ENCODE data around the gene SPATA2. TPM values are rescaled to one million over a fixed set of nuclear protein-coding genes. Genes with fewer than 3 reads are reported as not detected.
A peak's percentile ranks its signal among the peaks of the same experiment; 100 is the strongest.

The SPATA2 gene
- total and polyA plus RNA-seq, 2 of the 13 experiments (the other 11 are each of a cell fraction or from before 2014, with no cell fraction given) = 3.2 to 8.7 TPM

GRCh38 chr20:49904440-49905214, 10.7 kb downstream of the SPATA2 start (continued):
- TF ChIP-seq, protein P1, sequence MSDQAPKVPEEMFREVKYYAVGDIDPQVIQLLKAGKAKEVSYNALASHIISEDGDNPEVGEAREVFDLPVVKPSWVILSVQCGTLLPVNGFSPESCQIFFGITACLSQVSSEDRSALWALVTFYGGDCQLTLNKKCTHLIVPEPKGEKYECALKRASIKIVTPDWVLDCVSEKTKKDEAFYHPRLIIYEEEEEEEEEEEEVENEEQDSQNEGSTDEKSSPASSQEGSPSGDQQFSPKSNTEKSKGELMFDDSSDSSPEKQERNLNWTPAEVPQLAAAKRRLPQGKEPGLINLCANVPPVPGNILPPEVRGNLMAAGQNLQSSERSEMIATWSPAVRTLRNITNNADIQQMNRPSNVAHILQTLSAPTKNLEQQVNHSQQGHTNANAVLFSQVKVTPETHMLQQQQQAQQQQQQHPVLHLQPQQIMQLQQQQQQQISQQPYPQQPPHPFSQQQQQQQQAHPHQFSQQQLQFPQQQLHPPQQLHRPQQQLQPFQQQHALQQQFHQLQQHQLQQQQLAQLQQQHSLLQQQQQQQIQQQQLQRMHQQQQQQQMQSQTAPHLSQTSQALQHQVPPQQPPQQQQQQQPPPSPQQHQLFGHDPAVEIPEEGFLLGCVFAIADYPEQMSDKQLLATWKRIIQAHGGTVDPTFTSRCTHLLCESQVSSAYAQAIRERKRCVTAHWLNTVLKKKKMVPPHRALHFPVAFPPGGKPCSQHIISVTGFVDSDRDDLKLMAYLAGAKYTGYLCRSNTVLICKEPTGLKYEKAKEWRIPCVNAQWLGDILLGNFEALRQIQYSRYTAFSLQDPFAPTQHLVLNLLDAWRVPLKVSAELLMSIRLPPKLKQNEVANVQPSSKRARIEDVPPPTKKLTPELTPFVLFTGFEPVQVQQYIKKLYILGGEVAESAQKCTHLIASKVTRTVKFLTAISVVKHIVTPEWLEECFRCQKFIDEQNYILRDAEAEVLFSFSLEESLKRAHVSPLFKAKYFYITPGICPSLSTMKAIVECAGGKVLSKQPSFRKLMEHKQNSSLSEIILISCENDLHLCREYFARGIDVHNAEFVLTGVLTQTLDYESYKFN (CRISPR knock-in tag; conservative IDR thresholded peaks at IDR 0.05) = peak; percentile 88

- BruUV-seq (replicated peaks) = no TSS peak
- in situ Hi-C loops (cut with HindIII; ENCODE audit: extremely low pct_ligation_motif_present, low pct_unique_long_range_greater_than_20kb) = no loop called here
- Histone ChIP-seq H3K4me1 (ENCODE audit: insufficient read depth, low read length) (peaks cover 50% of the 10 kb centered on the region), H3K9ac (ENCODE audit: insufficient read depth, low read depth, low read length) (no peak overlapping the region), H2AFZ (ENCODE audit: low read length) (no peak overlapping the region), H3K27me3 (ENCODE audit: control insufficient read depth in 1 of 2, insufficient read depth in 2 of 2, low read length in 2 of 2) (no peaks in the 10 kb centered on the region), H4K20me1 (ENCODE audit: insufficient read depth, low read length) (no peaks in the 10 kb centered on the region), H3K9me3 (ENCODE audit: low read length) (no peaks in the 10 kb centered on the region), H3K79me2 (ENCODE audit: insufficient read depth, low read length) (no peaks in the 10 kb centered on the region), H3K36me3 (replicated peaks in 1 of 2; ENCODE audit: control insufficient read depth in 1 of 2, insufficient read depth in 2 of 2, low read length in 2 of 2) (peaks cover 21 to 26% of the 10 kb centered on the region in 2 experiments), H3K4me2 (ENCODE audit: low read depth, low read length) (no peak overlapping the region), H3K4me3 (replicated peaks in 1 of 3; ENCODE audit: insufficient read depth in 1 of 3, low read depth in 2 of 3, low read length in 3 of 3) (no peak overlapping the region), H3K27ac (ENCODE audit: extremely low read length, insufficient read depth, low read length) (no peak overlapping the region)
- WGBS (ENCODE audit: low lambda C conversion rate) = 76% methylated on average over 5 of the region's 5 CpGs
- ChIA-PET POLR2A (interaction anchor here (1.4 to 3.5 kb wide), 3 partner anchors 13 to 33 kb away, joined by 3 to 37 read pairs (median 3); partner anchors contain the start of gene SPATA2), CTCF (ENCODE audit: low intra/inter-chr PET ratio, low total read pairs) (no interaction called here)
- FAIRE-seq (no peak), DNase-seq (ENCODE audit: low spot score) (no peak), ATAC-seq (peak; percentile 6; the same call in 2 of the 3 replicates)
- TF ChIP-seq PHF21A (CRISPR knock-in tag; IDR thresholded peaks at IDR 0.05) (no peak), ONECUT2 (CRISPR knock-in tag; IDR thresholded peaks at IDR 0.05) (no peak), FOXC1 (CRISPR knock-in tag; IDR thresholded peaks at IDR 0.05; ENCODE audit: borderline replicate concordance) (0 out of 2 replicates have a peak, but pooled peaks have one; percentile 24), POLR2A (IDR thresholded peaks at IDR 0.05; ENCODE audit: insufficient read depth in 1 of 2, low read depth in 2 of 2, low read length in 2 of 2) (no peak)
- TF ChIP-seq, protein P2, sequence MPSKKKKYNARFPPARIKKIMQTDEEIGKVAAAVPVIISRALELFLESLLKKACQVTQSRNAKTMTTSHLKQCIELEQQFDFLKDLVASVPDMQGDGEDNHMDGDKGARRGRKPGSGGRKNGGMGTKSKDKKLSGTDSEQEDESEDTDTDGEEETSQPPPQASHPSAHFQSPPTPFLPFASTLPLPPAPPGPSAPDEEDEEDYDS (CRISPR knock-in tag; IDR thresholded peaks at IDR 0.05) = no peak
- intact Hi-C loops (cut with micrococcal nuclease; ENCODE audit: unreplicated experiment) = no loop called here
Observed at GRCh38 chr20:49901588-49901987, 13.7 kb downstream of the SPATA2 start.

Measured in HepG2 (cell line).